SK-N-SH (cell line): ENCODE measurements around the gene OR2S2.

Experiments
- EZH2phosphoT487 ChIP-seq: fragments of 200-600 bp; sonication (generic); IDR thresholded peaks from 2 replicates; pipeline ENCODE4 v1.6.1; 2017; ENCODE audit warnings: low read depth, mixed run types, mild to moderate bottlenecking, antibody characterized with exemption, moderate library complexity, borderline replicate concordance
- JUND ChIP-seq: IDR thresholded peaks from 2 replicates; pipeline ENCODE4 v1.4.0; 2012
- NRF1 ChIP-seq: IDR thresholded peaks from 2 replicates; pipeline ENCODE4 v1.6.1; 2012; ENCODE audit warnings: low read depth, mild to moderate bottlenecking, low read length
- POLR2AphosphoS5 ChIP-seq: IDR thresholded peaks from 2 replicates; pipeline ENCODE4 v1.6.1; 2012; ENCODE audit warnings: low read depth, low read length
- SIN3A ChIP-seq: IDR thresholded peaks from 2 replicates; pipeline ENCODE4 v1.6.1; 2012; ENCODE audit warnings: low read depth, mild to moderate bottlenecking, low read length, moderate library complexity, borderline replicate concordance
- TAF1 ChIP-seq: IDR thresholded peaks from 2 replicates; pipeline ENCODE4 v1.6.1; 2012; ENCODE audit warnings: low read depth, mild to moderate bottlenecking, low read length, moderate library complexity, borderline replicate concordance
- YY1 ChIP-seq: IDR thresholded peaks from 2 replicates; pipeline ENCODE4 v1.4.0; 2012; ENCODE audit warnings: low read depth, mild to moderate bottlenecking
- TF ChIP-seq, protein P1 (sequence below): fragments of 200-600 bp; sonication (generic); IDR thresholded peaks from 2 replicates; pipeline ENCODE4 v1.6.1; 2017; ENCODE audit warnings: antibody characterized with exemption, mild to moderate bottlenecking, moderate library complexity
- TF ChIP-seq, protein P2 (sequence below): fragments of 150-350 bp; IDR thresholded peaks from 2 replicates; pipeline ENCODE4 v1.6.1; 2016; ENCODE audit warnings: mild to moderate bottlenecking, low read depth, low read length

DNA sequence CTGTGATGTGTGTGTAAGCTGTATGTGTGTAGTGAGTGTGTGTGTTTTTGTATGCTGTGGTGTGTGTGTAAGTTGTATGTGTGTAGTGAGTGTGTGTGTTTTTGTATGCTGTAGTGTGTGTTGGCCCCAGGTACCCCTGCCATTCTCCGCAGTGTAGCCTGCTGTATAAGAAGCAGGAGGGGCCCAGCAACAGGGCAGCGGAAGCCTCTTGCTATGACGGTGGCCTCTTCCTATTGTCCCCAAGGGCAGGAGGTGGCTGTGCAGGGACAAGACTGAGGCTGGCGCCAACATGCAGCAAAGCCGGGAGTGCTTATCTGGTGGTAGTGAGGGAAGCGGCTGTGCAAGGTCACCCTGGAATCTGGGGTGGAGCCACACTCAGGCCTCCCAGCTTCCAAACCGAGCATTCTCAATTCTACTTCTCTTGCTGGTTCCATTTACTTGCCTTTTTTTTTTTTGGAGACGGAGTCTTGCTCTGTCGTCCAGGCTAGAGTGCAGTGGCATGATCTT is 43.6 kb downstream of the OR2S2 start:
- TF ChIP-seq, protein P1, sequence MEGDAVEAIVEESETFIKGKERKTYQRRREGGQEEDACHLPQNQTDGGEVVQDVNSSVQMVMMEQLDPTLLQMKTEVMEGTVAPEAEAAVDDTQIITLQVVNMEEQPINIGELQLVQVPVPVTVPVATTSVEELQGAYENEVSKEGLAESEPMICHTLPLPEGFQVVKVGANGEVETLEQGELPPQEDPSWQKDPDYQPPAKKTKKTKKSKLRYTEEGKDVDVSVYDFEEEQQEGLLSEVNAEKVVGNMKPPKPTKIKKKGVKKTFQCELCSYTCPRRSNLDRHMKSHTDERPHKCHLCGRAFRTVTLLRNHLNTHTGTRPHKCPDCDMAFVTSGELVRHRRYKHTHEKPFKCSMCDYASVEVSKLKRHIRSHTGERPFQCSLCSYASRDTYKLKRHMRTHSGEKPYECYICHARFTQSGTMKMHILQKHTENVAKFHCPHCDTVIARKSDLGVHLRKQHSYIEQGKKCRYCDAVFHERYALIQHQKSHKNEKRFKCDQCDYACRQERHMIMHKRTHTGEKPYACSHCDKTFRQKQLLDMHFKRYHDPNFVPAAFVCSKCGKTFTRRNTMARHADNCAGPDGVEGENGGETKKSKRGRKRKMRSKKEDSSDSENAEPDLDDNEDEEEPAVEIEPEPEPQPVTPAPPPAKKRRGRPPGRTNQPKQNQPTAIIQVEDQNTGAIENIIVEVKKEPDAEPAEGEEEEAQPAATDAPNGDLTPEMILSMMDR: no peak
- no peak for TF ChIP-seq SIN3A
- no peak for TF ChIP-seq JUND
- no peak for TF ChIP-seq TAF1
- no peak for TF ChIP-seq POLR2AphosphoS5
- TF ChIP-seq, protein P2, sequence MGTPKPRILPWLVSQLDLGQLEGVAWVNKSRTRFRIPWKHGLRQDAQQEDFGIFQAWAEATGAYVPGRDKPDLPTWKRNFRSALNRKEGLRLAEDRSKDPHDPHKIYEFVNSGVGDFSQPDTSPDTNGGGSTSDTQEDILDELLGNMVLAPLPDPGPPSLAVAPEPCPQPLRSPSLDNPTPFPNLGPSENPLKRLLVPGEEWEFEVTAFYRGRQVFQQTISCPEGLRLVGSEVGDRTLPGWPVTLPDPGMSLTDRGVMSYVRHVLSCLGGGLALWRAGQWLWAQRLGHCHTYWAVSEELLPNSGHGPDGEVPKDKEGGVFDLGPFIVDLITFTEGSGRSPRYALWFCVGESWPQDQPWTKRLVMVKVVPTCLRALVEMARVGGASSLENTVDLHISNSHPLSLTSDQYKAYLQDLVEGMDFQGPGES: no peak
- no peak for TF ChIP-seq EZH2phosphoT487
- no peak for TF ChIP-seq NRF1
- TF ChIP-seq YY1: no peak
